MM.1S (cell line): Measurements from ENCODE around the gene PTPRE.

Experiments used
- DNase-seq: peaks from one replicate; pipeline ENCODE4 v3.0.0-alpha.2; 2015
- H2AFZ ChIP-seq: fragments of 300-600 bp; sonication (generic); 2 replicates; pipeline ENCODE4 v1.6.0; 2016; ENCODE audit warnings: antibody characterized with exemption, low read length
- H3F3A ChIP-seq: fragments of 300-600 bp; sonication (generic); 2 replicates; pipeline ENCODE4 v1.6.1; 2016; ENCODE audit warnings: mild to moderate bottlenecking, antibody characterized with exemption, low read length, moderate library complexity, mixed read lengths; ENCODE audit not compliant: insufficient read depth
- H3K27ac ChIP-seq: fragments of 300-600 bp; sonication (generic); 2 replicates; pipeline ENCODE4 v1.5.1; 2016; ENCODE audit warnings: mild to moderate bottlenecking, low read length
- H3K27me3 ChIP-seq: fragments of 300-600 bp; sonication (generic); replicated peaks from 2 replicates; pipeline ENCODE4 v1.6.0; 2016; ENCODE audit warnings: low read length; ENCODE audit not compliant: insufficient read depth
- H3K36me3 ChIP-seq: fragments of 300-600 bp; sonication (generic); replicated peaks from 2 replicates; pipeline ENCODE4 v1.6.1; 2016; ENCODE audit warnings: mild to moderate bottlenecking, low read length, mixed read lengths; ENCODE audit not compliant: insufficient read depth
- H3K4me1 ChIP-seq: fragments of 300-600 bp; sonication (generic); 2 replicates; pipeline ENCODE4 v1.6.1; 2016; ENCODE audit warnings: low read length, mixed read lengths
- H3K4me2 ChIP-seq: fragments of 300-600 bp; sonication (generic); 2 replicates; pipeline ENCODE4 v1.6.0; 2016; ENCODE audit warnings: low read depth, low read length
- H3K4me3 ChIP-seq: fragments of 300-600 bp; sonication (generic); 2 replicates; pipeline ENCODE4 v1.5.1; 2016; ENCODE audit warnings: low read length, mixed read lengths
- H3K79me2 ChIP-seq: fragments of 300-600 bp; sonication (generic); 2 replicates; pipeline ENCODE4 v1.6.1; 2016; ENCODE audit warnings: mixed run types, low read length, mixed read lengths
- H3K9ac ChIP-seq: fragments of 300-600 bp; sonication (generic); 2 replicates; pipeline ENCODE4 v1.6.1; 2016; ENCODE audit warnings: low read length, mixed read lengths
- H3K9me2 ChIP-seq: fragments of 300-600 bp; sonication (generic); replicated peaks from 2 replicates; pipeline ENCODE4 v1.6.1; 2016; ENCODE audit warnings: mild to moderate bottlenecking, low read length, mixed read lengths; ENCODE audit not compliant: insufficient read depth
- H3K9me3 ChIP-seq: fragments of 300-600 bp; sonication (generic); replicated peaks from 2 replicates; pipeline ENCODE4 v1.6.1; 2016; ENCODE audit warnings: mild to moderate bottlenecking, low read length, mixed read lengths; ENCODE audit not compliant: insufficient read depth
- H4K20me1 ChIP-seq: fragments of 300-600 bp; sonication (generic); 2 replicates; pipeline ENCODE4 v1.6.1; 2016; ENCODE audit warnings: mild to moderate bottlenecking, low read length, moderate library complexity, mixed read lengths; ENCODE audit not compliant: insufficient read depth
- EZH2 ChIP-seq: fragments of 300-600 bp; sonication (generic); optimal IDR thresholded peaks from 2 replicates; pipeline ENCODE3; 2017; ENCODE audit warnings: low read depth, mild to moderate bottlenecking, antibody characterized with exemption, low read length, mixed read lengths
- EZH2phosphoT487 ChIP-seq: fragments of 300-600 bp; sonication (generic); IDR thresholded peaks from 2 replicates; pipeline ENCODE4 v1.6.1; 2018; ENCODE audit warnings: antibody characterized with exemption, low read length
- TF ChIP-seq, protein P1 (sequence below): fragments of 300-600 bp; sonication (generic); IDR thresholded peaks from 2 replicates; pipeline ENCODE4 v1.5.1; 2016; ENCODE audit warnings: antibody characterized with exemption, low read length, mixed read lengths

The PTPRE gene

DNA sequence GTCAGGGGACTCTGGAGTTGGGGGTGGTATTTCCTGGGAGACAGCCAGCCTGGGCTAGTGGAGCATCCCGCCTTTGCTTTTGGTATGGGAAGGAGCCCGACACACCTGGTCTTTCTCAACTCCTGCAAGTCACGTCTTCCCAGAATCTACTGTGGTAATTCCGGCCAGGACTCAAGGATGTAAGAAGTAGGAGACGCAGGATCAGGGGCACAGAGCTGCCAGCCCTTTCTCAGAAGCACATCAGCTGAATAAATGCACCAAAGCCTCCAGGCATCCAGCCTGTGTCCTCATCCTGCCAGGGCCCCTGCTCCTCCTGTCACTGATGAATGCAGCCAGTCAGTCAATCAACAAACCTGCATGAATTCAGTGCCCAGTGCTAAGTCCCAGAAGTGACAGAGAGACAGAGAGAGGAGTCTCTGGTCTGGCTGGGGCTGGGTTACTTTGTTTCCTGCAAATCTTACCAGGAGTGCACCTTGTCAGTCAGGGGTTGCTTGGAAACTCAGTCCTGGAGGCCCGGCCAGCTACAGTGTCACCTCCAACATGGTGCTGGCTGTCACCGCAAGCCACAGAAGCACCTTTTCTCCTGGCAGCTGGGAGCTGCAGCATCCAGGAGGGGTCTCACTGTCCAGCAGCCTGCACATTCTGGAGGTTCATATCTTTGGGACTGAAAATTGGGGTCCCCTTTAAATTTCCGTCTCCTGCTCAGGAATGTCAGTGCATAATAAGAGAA, 101.8 kb downstream of the PTPRE start:
- H3K4me2 ChIP-seq, result no peak overlapping the region
- H3F3A ChIP-seq, result no peaks in the 10 kb centered on the region
- no peaks in the 10 kb centered on the region for H3K9me3 ChIP-seq
- H3K27me3 ChIP-seq, result 0 out of 2 replicates have a peak, but pooled peaks cover 4% of the 10 kb centered on the region
- no peaks in the 10 kb centered on the region for H3K9me2 ChIP-seq
- H3K36me3 ChIP-seq, result no peaks in the 10 kb centered on the region
- TF ChIP-seq EZH2phosphoT487, result no peak
- no peak for TF ChIP-seq EZH2
- TF ChIP-seq, protein P1, sequence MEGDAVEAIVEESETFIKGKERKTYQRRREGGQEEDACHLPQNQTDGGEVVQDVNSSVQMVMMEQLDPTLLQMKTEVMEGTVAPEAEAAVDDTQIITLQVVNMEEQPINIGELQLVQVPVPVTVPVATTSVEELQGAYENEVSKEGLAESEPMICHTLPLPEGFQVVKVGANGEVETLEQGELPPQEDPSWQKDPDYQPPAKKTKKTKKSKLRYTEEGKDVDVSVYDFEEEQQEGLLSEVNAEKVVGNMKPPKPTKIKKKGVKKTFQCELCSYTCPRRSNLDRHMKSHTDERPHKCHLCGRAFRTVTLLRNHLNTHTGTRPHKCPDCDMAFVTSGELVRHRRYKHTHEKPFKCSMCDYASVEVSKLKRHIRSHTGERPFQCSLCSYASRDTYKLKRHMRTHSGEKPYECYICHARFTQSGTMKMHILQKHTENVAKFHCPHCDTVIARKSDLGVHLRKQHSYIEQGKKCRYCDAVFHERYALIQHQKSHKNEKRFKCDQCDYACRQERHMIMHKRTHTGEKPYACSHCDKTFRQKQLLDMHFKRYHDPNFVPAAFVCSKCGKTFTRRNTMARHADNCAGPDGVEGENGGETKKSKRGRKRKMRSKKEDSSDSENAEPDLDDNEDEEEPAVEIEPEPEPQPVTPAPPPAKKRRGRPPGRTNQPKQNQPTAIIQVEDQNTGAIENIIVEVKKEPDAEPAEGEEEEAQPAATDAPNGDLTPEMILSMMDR, result no peak
- no peaks in the 10 kb centered on the region for H3K79me2 ChIP-seq
- H3K4me3 ChIP-seq, result no peak overlapping the region
- H3K4me1 ChIP-seq, result peaks cover 14% of the 10 kb centered on the region
- H2AFZ ChIP-seq, result no peak overlapping the region
- no peak overlapping the region for H3K27ac ChIP-seq
- H3K9ac ChIP-seq, result no peak overlapping the region
- H4K20me1 ChIP-seq, result no peaks in the 10 kb centered on the region
- no peak for DNase-seq

- Histone ChIP-seq H2AFZ (no peak overlapping the region), H3K4me1 (peaks cover 14% of the 10 kb centered on the region), H3K79me2 (no peaks in the 10 kb centered on the region), H3K9ac (no peak overlapping the region), H3K9me2 (no peaks in the 10 kb centered on the region), H3K4me2 (no peak overlapping the region), H3K27ac (no peak overlapping the region), H3F3A (no peaks in the 10 kb centered on the region), H3K27me3 (0 out of 2 replicates have a peak, but pooled peaks cover 4% of the 10 kb centered on the region), H3K9me3 (no peaks in the 10 kb centered on the region), H3K4me3 (no peak overlapping the region), H3K36me3 (no peaks in the 10 kb centered on the region), H4K20me1 (no peaks in the 10 kb centered on the region)
- DNase-seq, result no peak
- no peak for TF ChIP-seq EZH2phosphoT487
- TF ChIP-seq EZH2, result no peak
- TF ChIP-seq, protein P1, result no peak
Observed at GRCh38 chr10:128009372-128010126, 102.6 kb downstream of the PTPRE start.

DNA sequence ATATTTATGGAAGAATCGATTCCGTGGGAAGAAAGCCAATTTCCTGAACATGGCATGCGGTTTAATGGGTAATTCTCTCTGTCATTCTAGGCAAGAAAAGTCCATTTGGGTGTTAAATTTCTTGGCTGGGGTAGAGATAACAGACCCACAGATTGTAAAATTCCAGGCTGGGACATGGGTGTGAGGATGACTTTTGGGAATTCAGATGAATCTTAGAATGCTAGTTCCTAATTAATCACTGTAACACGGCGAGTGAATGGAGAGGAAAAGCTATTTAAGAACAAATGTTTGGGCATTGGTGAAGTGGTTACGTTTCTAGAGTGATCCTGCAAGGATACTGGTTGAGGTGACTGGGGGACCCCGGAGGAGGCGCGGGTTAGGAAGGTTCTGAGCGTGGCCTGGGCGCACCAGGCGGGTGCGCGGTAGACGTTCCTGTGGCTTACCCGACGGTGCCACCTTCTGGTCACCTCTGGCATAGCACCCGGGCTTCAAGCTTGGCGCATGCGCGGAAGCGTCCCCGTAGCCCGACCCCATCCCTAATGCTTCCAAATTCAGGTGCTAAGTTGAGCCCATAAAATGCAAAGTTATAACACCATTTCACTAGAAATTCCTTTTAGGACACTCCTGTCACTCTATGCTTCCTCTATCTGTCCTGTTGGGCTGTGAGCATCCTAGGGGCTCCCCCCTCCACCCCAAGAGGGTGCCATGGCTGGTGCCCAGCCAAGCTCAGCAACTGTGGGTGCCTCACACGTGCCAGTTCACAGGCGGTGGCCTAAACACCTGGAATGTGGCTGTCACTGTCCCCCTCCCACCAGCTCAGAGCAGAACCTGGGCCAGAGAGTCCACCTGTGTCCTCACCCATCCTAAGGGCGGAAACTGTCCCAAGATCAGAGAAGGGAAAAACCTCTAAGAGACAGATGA, 104.4 kb downstream of the PTPRE start:
- Histone ChIP-seq H3K9me2 (no peaks in the 10 kb centered on the region), H3K4me1 (peaks cover 14% of the 10 kb centered on the region), H3K27ac (no peak overlapping the region), H3K9ac (no peak overlapping the region), H3K79me2 (no peaks in the 10 kb centered on the region), H3F3A (no peaks in the 10 kb centered on the region), H3K9me3 (no peaks in the 10 kb centered on the region), H3K27me3 (0 out of 2 replicates have a peak, but pooled peaks cover 4% of the 10 kb centered on the region), H2AFZ (peak overlapping the region; percentile 77), H3K4me2 (peak overlapping the region; percentile 67), H3K36me3 (no peaks in the 10 kb centered on the region), H3K4me3 (peak overlapping the region; percentile 10; the same call in 1 of the 2 replicates), H4K20me1 (no peaks in the 10 kb centered on the region)
- DNase-seq, result peak; percentile 79
- TF ChIP-seq, protein P1, result peak; percentile 97
- TF ChIP-seq EZH2phosphoT487 (no peak), EZH2 (no peak)
